Stimulated activated CD4-positive, alpha-beta T cell treated with anti-CD3 and anti-CD28 coated beads, Interleukin-12 subunit alpha, Interleukin-12 subunit beta, amount 100 ng/mL, for 48 hours (primary cell): ENCODE data around the gene ARFRP1.
"Not testable (repeated sequence)": the region's sequence is repeated elsewhere in the genome, so short reads cannot be mapped to it uniquely, and the experiment has no call there.

ENCODE experiments used
- DNase-seq, 3 donors: peaks; one replicate each; pipeline ENCODE4 v3.0.0-alpha.2; 2020; ENCODE audit warnings: low read depth in 2 of 3, low spot score in 1 of 3

ARFRP1 gene

DNA sequence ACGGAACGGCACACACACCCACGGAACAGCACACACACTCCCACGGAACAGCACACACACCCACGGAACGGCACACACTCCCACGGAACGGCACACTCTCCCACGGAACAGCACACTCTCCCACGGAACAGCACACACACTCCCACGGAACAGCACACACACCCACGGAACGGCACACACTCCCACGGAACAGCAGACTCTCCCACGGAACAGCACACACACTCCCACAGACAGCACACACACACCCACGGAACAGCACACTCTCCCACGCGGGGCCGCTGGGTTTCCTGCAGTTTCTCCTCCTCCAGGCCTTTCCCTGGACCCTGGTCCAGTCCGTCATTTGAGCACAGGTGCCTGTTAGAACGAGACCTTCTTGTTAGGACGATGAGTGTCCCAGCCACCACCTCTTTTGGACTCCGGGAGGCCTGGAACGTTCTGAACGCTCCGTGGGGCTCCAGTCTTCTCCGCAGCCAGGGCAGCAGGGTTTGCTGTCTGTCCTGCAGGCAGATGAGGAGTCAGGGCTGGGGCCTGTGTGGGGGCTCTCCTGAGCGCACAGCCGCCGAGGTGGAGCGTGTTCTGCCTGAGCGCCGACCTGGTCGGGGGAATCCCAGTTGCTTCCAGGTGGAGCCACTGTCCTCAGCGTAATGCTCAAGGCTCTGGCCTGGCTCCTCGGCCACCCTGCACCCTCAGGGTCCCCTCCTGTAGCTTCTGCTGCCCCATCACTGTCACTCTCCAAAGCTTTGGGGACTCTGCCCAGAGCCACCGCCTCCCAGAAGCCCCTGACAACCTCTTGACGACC is 28.9 kb downstream of the ARFRP1 start:
- no peak for DNase-seq

GRCh38 chr20:63678071-63678470 is 29.7 kb downstream of the ARFRP1 start:
- no peak for DNase-seq

GRCh38 chr20:63675681-63676368 is 32.0 kb downstream of the ARFRP1 start:
- no peak for DNase-seq

GRCh38 chr20:63673951-63674350 is 33.8 kb downstream of the ARFRP1 start:
- DNase-seq = no peak

DNA sequence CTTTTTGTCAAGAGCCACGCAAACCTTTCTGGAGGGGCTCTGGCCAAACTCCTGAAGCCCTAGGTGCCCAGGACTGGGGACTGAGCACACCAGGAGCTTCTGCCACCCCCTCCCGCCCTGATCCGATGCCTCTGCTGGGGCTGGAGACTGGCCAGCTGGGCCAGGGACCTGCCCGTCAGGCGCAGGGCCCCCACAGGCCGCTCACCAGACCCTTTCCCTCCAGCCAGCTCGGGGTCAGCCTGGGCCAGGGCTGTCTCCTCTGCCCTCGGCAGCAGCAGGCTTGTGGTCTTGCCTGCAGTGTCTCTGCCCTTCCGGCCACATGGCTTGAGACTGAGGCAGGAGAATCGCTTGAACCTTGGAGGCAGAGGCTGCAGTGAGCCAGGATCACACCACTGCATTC is 35.1 kb downstream of the ARFRP1 start:
- no peak for DNase-seq

- not testable (repeated sequence) for DNase-seq
Observed at GRCh38 chr20:63671695-63672094, 36.1 kb downstream of the ARFRP1 start.

- no peak for DNase-seq
Observed at GRCh38 chr20:63668351-63668750, 39.4 kb downstream of the ARFRP1 start.

DNA sequence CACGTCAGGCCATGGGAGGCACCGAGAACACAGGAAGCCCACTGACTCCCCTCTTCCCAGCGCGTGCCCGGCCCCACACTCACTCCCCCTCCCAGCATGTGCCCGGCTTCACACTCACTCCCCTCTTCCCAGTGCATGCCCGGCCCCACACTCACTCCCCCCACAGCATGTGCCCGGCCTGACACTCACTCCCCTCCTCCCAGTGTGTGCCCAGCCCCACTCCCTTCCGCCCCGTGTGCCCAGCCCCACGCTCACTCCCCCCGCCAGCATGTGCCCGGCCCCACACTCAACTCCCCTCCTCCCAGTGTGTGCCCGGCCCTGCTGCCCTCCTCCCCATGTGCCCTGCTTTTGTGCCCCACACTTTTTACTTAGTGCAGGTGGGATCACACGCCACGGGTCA is 39.9 kb downstream of the ARFRP1 start:
- no peak for DNase-seq

- DNase-seq = no peak
Observed at GRCh38 chr20:63665708-63666107, 42.1 kb downstream of the ARFRP1 start.

DNA sequence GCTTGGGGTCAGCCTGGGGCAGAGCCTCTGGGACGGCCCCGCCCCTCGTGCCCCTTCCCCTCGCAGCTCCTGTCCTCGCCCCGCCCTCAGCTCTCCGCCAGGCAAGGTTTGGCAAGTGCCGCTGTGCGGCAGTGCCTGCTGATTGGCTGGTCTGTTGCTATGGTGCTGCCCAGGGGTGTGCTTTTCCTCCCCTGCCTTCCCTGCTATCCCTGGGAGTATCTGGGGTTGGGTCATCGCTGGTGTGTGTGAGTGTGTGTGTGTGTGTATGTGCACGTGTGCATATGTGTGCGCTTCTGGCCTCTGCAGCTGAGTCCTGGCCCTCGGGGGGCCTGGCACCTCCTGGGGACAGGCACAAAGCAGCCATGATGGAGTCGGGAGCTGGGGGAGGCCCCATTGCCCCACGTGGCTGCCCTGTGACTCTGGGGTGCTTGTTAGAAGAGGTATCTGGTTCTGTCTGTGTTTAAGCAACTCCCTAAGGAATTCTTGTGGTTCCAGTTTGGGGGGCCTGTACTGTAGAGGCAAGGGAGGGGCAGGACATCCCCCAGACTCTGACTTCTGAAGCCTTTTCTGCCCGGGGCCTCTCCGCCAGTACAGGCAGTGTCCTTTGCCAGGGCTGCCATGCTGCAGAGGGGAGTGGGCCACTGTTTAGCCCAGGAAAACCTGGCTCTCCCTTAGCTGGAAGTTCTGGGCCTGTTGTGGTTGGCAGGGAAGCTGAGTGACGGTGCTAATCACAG is 42.7 kb downstream of the ARFRP1 start:
- DNase-seq = no peak

- DNase-seq = no peak
Observed at GRCh38 chr20:63664143-63664851, 43.5 kb downstream of the ARFRP1 start.

DNA sequence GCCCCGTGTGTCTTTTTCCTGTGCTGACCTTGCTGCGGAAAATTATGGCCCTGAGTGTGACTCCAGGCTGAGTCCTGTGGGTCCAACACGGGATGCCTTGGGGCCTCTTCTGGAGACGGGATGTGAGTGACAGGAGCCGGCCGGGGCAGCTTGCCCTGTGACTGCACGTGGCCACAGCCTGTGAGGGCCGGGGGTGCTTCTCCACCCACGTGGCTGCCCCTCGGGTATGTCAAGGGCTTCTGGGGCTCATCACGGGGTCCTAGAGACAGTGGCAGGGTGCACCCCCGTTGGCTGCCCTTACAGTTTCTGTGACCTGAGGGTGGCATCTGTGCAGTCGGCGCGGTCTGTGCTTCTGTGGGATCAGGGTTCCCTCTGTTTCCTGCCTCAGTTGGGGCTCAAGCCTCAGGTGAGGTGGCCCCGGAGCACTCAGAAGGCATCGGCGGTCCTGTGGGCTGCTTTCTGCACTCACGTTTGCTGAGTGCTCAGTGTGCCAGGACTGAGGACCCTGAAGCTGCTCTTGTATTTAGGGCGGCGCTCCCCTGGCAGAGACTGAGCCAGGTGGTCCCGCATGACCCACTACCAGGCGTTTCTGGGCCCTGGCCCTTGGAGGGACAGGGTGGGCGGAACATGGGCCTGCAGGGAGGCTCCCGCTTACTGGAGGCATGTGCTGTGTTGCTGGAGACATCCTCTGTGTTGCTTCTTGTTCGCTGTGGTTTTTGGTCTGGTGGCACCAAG is 44.3 kb downstream of the ARFRP1 start:
- no peak for DNase-seq

DNA sequence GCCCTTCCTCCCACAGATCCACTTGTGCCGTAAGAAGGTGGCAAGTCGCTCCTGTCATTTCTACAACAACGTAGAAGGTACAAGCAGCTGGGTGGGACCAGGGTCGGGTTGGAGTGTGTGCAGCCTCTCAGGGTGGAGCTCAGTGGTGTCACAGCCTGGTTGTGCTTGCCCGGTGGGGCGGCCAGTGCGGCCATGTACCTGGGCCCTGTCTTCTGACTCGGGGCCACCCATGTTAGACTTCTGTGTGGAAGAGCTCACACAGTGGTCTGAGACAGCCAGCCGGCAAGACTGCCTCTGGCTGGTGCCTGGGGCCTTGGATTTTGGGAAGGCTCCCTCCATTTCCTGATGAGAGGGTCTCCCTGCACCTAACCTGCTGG is 45.0 kb downstream of the ARFRP1 start:
- no peak for DNase-seq

- DNase-seq = no peak
Observed at GRCh38 chr20:63661959-63662812, 45.6 kb downstream of the ARFRP1 start.

DNA sequence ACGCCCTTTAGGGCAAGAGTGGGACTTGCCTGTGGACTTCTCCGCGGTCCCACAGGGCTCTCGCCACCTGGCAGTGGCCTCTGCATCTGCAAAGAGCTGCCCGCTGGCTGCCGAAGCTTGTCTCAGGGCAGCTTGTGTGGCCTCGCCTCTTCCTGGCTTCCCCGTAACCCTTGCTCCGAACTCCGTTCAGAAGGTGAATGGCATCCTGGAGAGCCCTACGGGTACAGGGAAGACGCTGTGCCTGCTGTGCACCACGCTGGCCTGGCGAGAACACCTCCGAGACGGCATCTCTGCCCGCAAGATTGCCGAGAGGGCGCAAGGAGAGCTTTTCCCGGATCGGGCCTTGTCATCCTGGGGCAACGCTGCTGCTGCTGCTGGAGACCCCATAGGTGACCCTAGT is 46.7 kb downstream of the ARFRP1 start:
- no peak for DNase-seq

DNA sequence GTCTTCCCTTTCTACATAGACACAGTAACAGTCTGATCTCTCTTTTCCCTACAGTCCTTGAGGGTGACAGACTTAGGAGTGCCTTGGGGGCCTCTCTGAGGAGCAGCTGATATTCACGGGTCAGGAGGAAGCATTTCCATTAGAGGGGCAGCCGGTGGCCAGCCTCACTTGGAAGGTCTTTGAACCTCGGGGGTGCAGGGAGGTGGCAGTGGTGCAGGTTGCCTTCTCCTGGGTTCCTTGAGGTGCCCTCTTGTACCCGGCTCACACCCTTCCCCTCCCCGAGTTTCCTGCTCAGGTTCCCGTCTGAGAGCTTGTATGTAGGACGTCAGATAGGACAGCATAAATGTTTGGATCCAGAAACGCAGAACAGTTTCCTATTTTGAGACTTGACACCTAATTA is 47.2 kb downstream of the ARFRP1 start:
- no peak for DNase-seq

DNA sequence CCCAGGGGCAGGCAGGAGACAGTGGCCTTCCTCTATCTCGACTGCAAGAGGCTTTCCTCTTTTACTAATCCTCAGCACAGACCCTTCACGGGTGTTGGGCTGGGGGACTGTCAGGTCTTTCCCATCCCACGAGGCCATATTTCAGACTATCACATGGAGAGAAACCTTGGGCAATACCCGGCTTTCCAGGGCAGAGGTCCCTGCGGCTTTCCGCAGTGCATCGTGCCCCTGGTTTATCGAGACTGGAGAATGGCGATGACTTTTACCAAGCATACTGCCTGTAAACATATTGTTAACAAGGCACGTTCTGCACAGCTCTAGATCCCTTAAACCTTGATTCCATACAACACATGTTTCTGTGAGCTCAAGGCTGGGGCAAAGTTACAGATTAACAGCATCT is 47.6 kb downstream of the ARFRP1 start:
- DNase-seq = not testable (repeated sequence)

GRCh38 chr20:63659370-63659769 is 48.4 kb downstream of the ARFRP1 start:
- no peak for DNase-seq

DNA sequence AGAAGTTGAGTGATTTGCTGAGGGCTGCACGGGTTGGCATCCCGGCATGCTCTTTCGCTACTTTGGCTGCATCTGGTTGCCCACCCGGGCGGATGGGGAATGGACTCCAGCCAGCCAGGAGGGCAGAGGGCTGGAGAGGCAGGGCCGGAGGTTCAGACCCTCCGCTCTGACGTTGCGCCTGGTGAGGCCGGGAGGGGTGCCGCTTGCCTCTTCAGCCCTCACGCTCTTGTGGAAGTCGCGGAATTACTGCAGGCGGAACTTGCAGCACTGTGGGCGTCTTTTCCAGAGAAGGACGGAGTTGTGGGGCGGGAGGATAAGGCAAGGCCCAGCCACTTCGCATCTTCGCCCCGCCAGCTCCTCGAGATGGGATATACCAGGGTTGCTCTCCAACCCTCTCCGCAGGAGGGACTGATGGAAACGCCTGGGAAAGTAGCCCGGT is 49.0 kb downstream of the ARFRP1 start:
- DNase-seq = no peak
